ENCODE data around the gene DDI2. TPM values are rescaled to one million over a fixed set of nuclear protein-coding genes. Genes with fewer than 3 reads are reported as not detected.
A peak's percentile ranks its signal among the peaks of the same experiment; 100 is the strongest.

The DDI2 gene
- total RNA-seq, 1 experiment from 2014 or later = 32.7 TPM

DNA sequence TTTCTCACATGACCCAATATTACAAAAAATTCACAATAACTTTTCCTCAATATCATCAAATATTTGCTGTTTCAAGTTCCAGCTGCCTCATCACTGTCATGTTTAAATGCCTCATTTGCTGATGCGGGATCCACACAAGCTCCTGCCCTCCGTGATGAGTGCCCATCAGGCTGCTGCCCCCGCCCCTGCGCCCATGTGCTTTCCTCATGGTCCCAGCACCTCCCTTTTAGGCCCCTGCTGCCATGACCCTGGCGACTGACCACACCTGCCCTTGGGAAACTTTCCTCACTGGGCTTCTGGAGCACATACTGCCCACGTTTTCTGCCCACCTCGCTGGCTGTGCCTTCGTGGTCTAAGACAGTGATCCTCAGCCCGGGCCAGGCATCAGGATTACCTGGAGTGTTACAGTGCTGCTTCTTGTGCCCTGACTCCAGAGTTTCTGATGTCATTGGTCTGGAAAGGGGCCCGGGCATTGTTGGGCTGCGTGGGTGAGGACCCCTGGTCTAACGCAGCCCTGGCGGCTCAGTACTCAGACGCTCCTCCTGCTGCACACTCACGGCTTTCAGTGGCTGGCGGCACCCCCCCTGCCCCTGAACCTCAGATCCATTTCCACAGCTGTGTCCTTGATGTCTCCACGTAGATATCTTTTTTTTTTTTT lies 87.4 kb downstream of the DDI2 start:
- no peak for TF ChIP-seq CTCF (IDR thresholded peaks at IDR 0.05; ENCODE audit: unreplicated experiment)
- no peaks in the 10 kb centered on the region for H3K27me3 Mint-ChIP-seq (ENCODE audit: insufficient read depth, unreplicated experiment)
- intact Hi-C loops (cut with micrococcal nuclease) = loop anchor here (5.0 kb wide), 1 partner anchor 87 kb away; the partner anchor contains the start of gene DDI2
- H3K27ac Mint-ChIP-seq (ENCODE audit: low read depth, unreplicated experiment) = peak overlapping the region; percentile 96
- CTCF ChIA-PET = interaction anchor here (0.6 to 1.5 kb wide), 3 partner anchors 25 to 369 kb away, joined by 3 to 7 read pairs (median 4); no protein-coding TSS in a partner anchor
- DNase-seq (ENCODE audit: unreplicated experiment) = no peak
- H3K4me3 Mint-ChIP-seq (ENCODE audit: unreplicated experiment) = no peak overlapping the region
- H3K36me3 Mint-ChIP-seq (ENCODE audit: insufficient read depth, unreplicated experiment) = peaks cover 15% of the 10 kb centered on the region
- peaks cover 20% of the 10 kb centered on the region for H3K4me1 Mint-ChIP-seq (ENCODE audit: insufficient read depth, unreplicated experiment)
- H3K9me3 Mint-ChIP-seq (ENCODE audit: unreplicated experiment) = no peaks in the 10 kb centered on the region
- BruUV-seq (replicated peaks) = no TSS peak
- POLR2A ChIA-PET = interaction anchor here (0.8 to 3.3 kb wide), 3 partner anchors 18 to 101 kb away, joined by 3 to 24 read pairs (median 19); no protein-coding TSS in a partner anchor

DNA sequence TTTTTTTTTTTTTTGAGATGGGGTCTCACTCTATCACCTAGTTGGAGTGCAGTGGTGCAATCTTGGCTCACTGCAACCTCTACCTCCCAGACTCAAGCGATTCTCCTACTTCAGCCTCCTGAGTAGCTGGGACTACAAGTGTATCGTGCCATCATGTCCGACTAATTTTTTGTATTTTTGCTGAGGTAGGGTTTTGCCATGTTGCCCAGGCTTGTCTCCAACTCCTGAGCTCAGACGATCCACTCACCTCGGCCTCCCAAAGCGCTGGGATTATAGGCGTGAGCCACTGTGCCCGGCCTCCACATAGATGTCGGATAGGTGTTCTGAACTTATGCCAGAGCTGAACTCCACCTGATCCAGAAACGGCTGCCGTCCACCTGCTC lies 87.9 kb downstream of the DDI2 start:
- Mint-ChIP-seq H3K4me3 (ENCODE audit: unreplicated experiment) (no peak overlapping the region), H3K27ac (ENCODE audit: low read depth, unreplicated experiment) (peak overlapping the region; percentile 96), H3K27me3 (ENCODE audit: insufficient read depth, unreplicated experiment) (no peaks in the 10 kb centered on the region), H3K36me3 (ENCODE audit: insufficient read depth, unreplicated experiment) (peaks cover 15% of the 10 kb centered on the region), H3K9me3 (ENCODE audit: unreplicated experiment) (no peaks in the 10 kb centered on the region), H3K4me1 (ENCODE audit: insufficient read depth, unreplicated experiment) (peaks cover 20% of the 10 kb centered on the region)
- POLR2A ChIA-PET = interaction anchor here (0.8 kb wide), 1 partner anchor 102 kb away, joined by 3 read pairs; no protein-coding TSS in a partner anchor
- BruUV-seq (replicated peaks) = no TSS peak
- intact Hi-C loops (cut with micrococcal nuclease) = no loop called here
- TF ChIP-seq CTCF (IDR thresholded peaks at IDR 0.05; ENCODE audit: unreplicated experiment) = no peak
- DNase-seq (ENCODE audit: unreplicated experiment) = no peak
- CTCF ChIA-PET = interaction anchor here (0.6 to 1.8 kb wide), 4 partner anchors 36 to 369 kb away, joined by 3 to 7 read pairs (median 4); no protein-coding TSS in a partner anchor

DNA sequence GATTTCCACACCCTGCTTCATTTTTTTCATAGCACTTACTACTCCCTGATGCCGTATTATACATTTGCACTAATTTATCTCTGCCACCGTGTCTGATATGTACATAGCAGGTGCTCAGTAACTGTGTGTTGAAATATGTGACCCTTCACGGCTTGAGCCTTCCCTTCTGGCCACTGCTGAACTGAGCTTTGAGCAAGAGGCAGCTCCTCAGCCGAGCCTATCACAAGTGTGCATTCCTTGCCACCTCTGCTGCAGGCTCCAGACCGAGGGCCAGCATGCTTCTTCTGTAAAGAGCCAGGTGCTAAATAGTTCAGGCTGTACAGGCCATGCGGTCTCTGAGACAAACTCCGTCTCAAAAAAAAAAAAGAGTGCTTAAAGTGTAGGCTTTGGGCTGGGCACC lies 89.5 kb downstream of the DDI2 start:
- Mint-ChIP-seq H3K27ac (ENCODE audit: low read depth, unreplicated experiment) (no peak overlapping the region), H3K4me1 (ENCODE audit: insufficient read depth, unreplicated experiment) (peaks cover 20% of the 10 kb centered on the region), H3K27me3 (ENCODE audit: insufficient read depth, unreplicated experiment) (no peaks in the 10 kb centered on the region), H3K9me3 (ENCODE audit: unreplicated experiment) (no peaks in the 10 kb centered on the region), H3K36me3 (ENCODE audit: insufficient read depth, unreplicated experiment) (peaks cover 11% of the 10 kb centered on the region), H3K4me3 (ENCODE audit: unreplicated experiment) (no peak overlapping the region)
- TF ChIP-seq CTCF (IDR thresholded peaks at IDR 0.05; ENCODE audit: unreplicated experiment) = no peak
- BruUV-seq (replicated peaks) = no TSS peak
- intact Hi-C loops (cut with micrococcal nuclease) = no loop called here
- POLR2A ChIA-PET = interaction anchor here (0.8 kb wide), 1 partner anchor 88 kb away, joined by 3 read pairs; no protein-coding TSS in a partner anchor
- no peak for DNase-seq (ENCODE audit: unreplicated experiment)
- CTCF ChIA-PET = interaction anchor here (1.3 to 1.8 kb wide), 2 partner anchors 34 to 111 kb away, joined by 3 to 7 read pairs; no protein-coding TSS in a partner anchor

DNA sequence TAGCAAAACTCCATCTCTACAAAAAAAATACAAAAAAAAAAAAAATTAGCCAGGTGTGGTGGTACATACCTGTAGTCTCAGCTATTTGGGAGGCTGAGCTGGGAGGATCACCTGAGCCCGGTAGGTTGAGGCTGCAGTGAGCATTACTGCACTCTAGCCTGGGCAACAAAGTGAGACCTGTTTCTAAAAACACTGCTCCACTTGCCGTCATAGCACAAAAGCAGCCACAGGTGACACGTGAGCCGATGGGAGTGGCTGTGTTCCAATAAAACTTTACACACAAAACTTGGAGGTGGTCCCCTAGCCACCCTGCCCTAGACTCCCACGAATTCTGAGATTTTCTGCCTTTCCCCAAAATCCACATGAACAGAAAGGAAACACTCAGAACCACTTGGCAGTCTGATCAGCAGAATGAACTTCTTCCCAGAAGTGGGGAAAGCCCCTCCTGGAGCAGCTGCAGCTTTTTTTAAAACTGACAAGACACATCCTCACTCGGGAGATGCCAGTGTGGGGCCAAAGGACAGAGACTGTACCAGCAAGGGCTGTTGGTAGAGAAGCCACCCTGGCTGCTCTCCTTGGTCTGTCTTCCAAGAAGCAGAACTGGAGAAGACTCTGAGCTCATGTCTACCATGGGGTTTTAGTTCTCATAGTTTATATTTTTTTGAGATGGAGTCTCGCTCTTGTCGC lies 90.1 kb downstream of the DDI2 start:
- no peak overlapping the region for H3K4me3 Mint-ChIP-seq (ENCODE audit: unreplicated experiment)
- BruUV-seq (replicated peaks) = no TSS peak

More for the DNA sequence above, 90.1 kb downstream of the DDI2 start:
- DNase-seq (ENCODE audit: unreplicated experiment) = no peak
- H3K27ac Mint-ChIP-seq (ENCODE audit: low read depth, unreplicated experiment) = no peak overlapping the region
- H3K4me1 Mint-ChIP-seq (ENCODE audit: insufficient read depth, unreplicated experiment) = peaks cover 20% of the 10 kb centered on the region
- H3K9me3 Mint-ChIP-seq (ENCODE audit: unreplicated experiment) = no peaks in the 10 kb centered on the region
- peaks cover 9% of the 10 kb centered on the region for H3K36me3 Mint-ChIP-seq (ENCODE audit: insufficient read depth, unreplicated experiment)
- intact Hi-C loops (cut with micrococcal nuclease) = no loop called here
- no peak for TF ChIP-seq CTCF (IDR thresholded peaks at IDR 0.05; ENCODE audit: unreplicated experiment)
- ChIA-PET CTCF (interaction anchor here (0.8 to 1.3 kb wide), 2 partner anchors 20 to 34 kb away, joined by 3 to 5 read pairs; no protein-coding TSS in a partner anchor), POLR2A (interaction anchor here (0.6 to 0.8 kb wide), 2 partner anchors 10 to 89 kb away, joined by 3 read pairs; no protein-coding TSS in a partner anchor)
- no peaks in the 10 kb centered on the region for H3K27me3 Mint-ChIP-seq (ENCODE audit: insufficient read depth, unreplicated experiment)
